ENCODE measurements around the gene RBM26. TPM values are rescaled to one million over a fixed set of nuclear protein-coding genes. Genes with fewer than 3 reads are reported as not detected.

Gene RBM26
- total and polyA plus RNA-seq, 4 donors: 6.4 to 18.4 (median 12.3) TPM

GRCh38 chr13:79314652-79315051 lies 91.4 kb downstream of the RBM26 start:
- DNase-seq (ENCODE audit: low spot score): no peak
- Histone ChIP-seq H3K9ac (ENCODE audit: low read depth in 1 of 2, low read length in 2 of 2) (no peak overlapping the region), H3K9me3 (ENCODE audit: control insufficient read depth in 4 of 4, low read length in 3 of 4) (no peaks in the 10 kb centered on the region), H3K4me3 (ENCODE audit: low read depth in 1 of 3, low read length in 3 of 3) (no peak overlapping the region), H3K27me3 (ENCODE audit: control insufficient read depth in 4 of 4, insufficient read depth in 4 of 4, low read length in 3 of 4) (no peaks in the 10 kb centered on the region), H3K27ac (ENCODE audit: low read depth in 1 of 2, low read length in 2 of 2) (no peak overlapping the region), H3K4me1 (ENCODE audit: control insufficient read depth in 4 of 4, insufficient read depth in 4 of 4, low read length in 3 of 4) (no peaks in the 10 kb centered on the region), H3K36me3 (ENCODE audit: control insufficient read depth in 4 of 4, insufficient read depth in 3 of 4, low read depth in 1 of 4, low read length in 3 of 4) (peaks cover 0 to 4% (median 0%) of the 10 kb centered on the region in 4 donors)
- no peak for TF ChIP-seq GABPA (IDR thresholded peaks at IDR 0.05 in 1 of 2, conservative IDR thresholded peaks at IDR 0.05 in 1 of 2)
- peak; percentile 69 for TF ChIP-seq NR2F2 (IDR thresholded peaks at IDR 0.05)
- WGBS: 61% methylated on average over 3 of the region's 3 CpGs

DNA sequence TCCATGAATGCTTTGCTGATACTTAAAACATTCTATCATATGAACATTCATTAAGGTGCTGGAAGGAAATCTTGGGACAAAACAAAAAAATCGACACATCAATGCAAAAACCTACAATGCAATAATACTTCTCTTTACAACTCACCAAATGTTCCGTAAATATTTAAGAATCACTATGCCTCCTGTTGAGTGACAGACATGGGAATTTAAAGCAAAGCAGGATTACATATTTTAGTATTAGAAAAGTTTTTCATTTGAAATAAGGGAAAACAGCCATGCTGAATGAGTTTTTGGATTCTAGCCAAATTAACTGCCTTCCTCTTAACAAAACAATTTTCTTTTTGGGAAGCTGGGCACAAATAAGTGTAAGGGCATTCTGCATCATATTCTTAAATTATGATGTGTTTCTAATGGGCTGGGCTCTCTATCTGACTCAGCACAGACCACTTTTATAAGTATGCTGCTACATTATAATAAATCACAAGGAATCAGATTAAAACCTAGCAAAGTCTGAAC lies 93.7 kb downstream of the RBM26 start:
- 61% methylated on average over 2 of the region's 2 CpGs for WGBS

GRCh38 chr13:79311386-79311785 lies 94.7 kb downstream of the RBM26 start:
- no peaks in the 10 kb centered on the region for H3K27me3 ChIP-seq (ENCODE audit: control insufficient read depth in 4 of 4, insufficient read depth in 4 of 4, low read length in 3 of 4)
- H3K4me3 ChIP-seq (ENCODE audit: low read depth in 1 of 3, low read length in 3 of 3): no peak overlapping the region
- no peaks in the 10 kb centered on the region for H3K9me3 ChIP-seq (ENCODE audit: control insufficient read depth in 4 of 4, low read length in 3 of 4)
- no peaks in the 10 kb centered on the region for H3K36me3 ChIP-seq (ENCODE audit: control insufficient read depth in 4 of 4, insufficient read depth in 3 of 4, low read depth in 1 of 4, low read length in 3 of 4)
- H3K4me1 ChIP-seq (ENCODE audit: control insufficient read depth in 4 of 4, insufficient read depth in 4 of 4, low read length in 3 of 4): no peaks in the 10 kb centered on the region
- no peak for TF ChIP-seq EGR1 (IDR thresholded peaks at IDR 0.05; ENCODE audit: low read depth in 2 of 2)
- TF ChIP-seq TAF1 (conservative IDR thresholded peaks at IDR 0.05): no peak
- TF ChIP-seq YY1 (IDR thresholded peaks at IDR 0.05): no peak
- TF ChIP-seq FOXA2 (IDR thresholded peaks at IDR 0.05): no peak
- TF ChIP-seq, protein P1, sequence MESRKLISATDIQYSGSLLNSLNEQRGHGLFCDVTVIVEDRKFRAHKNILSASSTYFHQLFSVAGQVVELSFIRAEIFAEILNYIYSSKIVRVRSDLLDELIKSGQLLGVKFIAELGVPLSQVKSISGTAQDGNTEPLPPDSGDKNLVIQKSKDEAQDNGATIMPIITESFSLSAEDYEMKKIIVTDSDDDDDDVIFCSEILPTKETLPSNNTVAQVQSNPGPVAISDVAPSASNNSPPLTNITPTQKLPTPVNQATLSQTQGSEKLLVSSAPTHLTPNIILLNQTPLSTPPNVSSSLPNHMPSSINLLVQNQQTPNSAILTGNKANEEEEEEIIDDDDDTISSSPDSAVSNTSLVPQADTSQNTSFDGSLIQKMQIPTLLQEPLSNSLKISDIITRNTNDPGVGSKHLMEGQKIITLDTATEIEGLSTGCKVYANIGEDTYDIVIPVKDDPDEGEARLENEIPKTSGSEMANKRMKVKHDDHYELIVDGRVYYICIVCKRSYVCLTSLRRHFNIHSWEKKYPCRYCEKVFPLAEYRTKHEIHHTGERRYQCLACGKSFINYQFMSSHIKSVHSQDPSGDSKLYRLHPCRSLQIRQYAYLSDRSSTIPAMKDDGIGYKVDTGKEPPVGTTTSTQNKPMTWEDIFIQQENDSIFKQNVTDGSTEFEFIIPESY (IDR thresholded peaks at IDR 0.05): no peak
- no peak for TF ChIP-seq FOXA1 (IDR thresholded peaks at IDR 0.05)
- no peak for TF ChIP-seq GABPA (IDR thresholded peaks at IDR 0.05 in 1 of 2, conservative IDR thresholded peaks at IDR 0.05 in 1 of 2)
- H3K27ac ChIP-seq (ENCODE audit: low read depth in 1 of 2, low read length in 2 of 2): no peak overlapping the region
- no peak overlapping the region for H3K9ac ChIP-seq (ENCODE audit: low read depth in 1 of 2, low read length in 2 of 2)
- no peak for DNase-seq (ENCODE audit: low spot score)
- WGBS: 73% methylated on average over 3 of the region's 3 CpGs

More for the DNA sequence above, 93.7 kb downstream of the RBM26 start:
- Histone ChIP-seq H3K4me1 (ENCODE audit: control insufficient read depth in 4 of 4, insufficient read depth in 4 of 4, low read length in 3 of 4) (no peaks in the 10 kb centered on the region), H3K27me3 (ENCODE audit: control insufficient read depth in 4 of 4, insufficient read depth in 4 of 4, low read length in 3 of 4) (no peaks in the 10 kb centered on the region), H3K36me3 (ENCODE audit: control insufficient read depth in 4 of 4, insufficient read depth in 3 of 4, low read depth in 1 of 4, low read length in 3 of 4) (no peaks in the 10 kb centered on the region), H3K27ac (ENCODE audit: low read depth in 1 of 2, low read length in 2 of 2) (no peak overlapping the region), H3K9me3 (ENCODE audit: control insufficient read depth in 4 of 4, low read length in 3 of 4) (no peaks in the 10 kb centered on the region), H3K9ac (ENCODE audit: low read depth in 1 of 2, low read length in 2 of 2) (no peak overlapping the region), H3K4me3 (ENCODE audit: low read depth in 1 of 3, low read length in 3 of 3) (no peak overlapping the region)
- TF ChIP-seq CTCF (IDR thresholded peaks at IDR 0.05; ENCODE audit: low read depth, low read length, missing input control): no peak
- DNase-seq (ENCODE audit: low spot score): no peak

- WGBS: 86% methylated on average over 9 of the region's 9 CpGs
- TF ChIP-seq TAF1 (conservative IDR thresholded peaks at IDR 0.05) (no peak), JUND (IDR thresholded peaks at IDR 0.05) (no peak), RAD21 (IDR thresholded peaks at IDR 0.05) (no peak), HNF4G (IDR thresholded peaks at IDR 0.05) (no peak), RXRA (IDR thresholded peaks at IDR 0.05) (no peak), NR2F2 (IDR thresholded peaks at IDR 0.05) (no peak), GABPA (IDR thresholded peaks at IDR 0.05 in 1 of 2, conservative IDR thresholded peaks at IDR 0.05 in 1 of 2) (no peak)
- TF ChIP-seq, protein P2, sequence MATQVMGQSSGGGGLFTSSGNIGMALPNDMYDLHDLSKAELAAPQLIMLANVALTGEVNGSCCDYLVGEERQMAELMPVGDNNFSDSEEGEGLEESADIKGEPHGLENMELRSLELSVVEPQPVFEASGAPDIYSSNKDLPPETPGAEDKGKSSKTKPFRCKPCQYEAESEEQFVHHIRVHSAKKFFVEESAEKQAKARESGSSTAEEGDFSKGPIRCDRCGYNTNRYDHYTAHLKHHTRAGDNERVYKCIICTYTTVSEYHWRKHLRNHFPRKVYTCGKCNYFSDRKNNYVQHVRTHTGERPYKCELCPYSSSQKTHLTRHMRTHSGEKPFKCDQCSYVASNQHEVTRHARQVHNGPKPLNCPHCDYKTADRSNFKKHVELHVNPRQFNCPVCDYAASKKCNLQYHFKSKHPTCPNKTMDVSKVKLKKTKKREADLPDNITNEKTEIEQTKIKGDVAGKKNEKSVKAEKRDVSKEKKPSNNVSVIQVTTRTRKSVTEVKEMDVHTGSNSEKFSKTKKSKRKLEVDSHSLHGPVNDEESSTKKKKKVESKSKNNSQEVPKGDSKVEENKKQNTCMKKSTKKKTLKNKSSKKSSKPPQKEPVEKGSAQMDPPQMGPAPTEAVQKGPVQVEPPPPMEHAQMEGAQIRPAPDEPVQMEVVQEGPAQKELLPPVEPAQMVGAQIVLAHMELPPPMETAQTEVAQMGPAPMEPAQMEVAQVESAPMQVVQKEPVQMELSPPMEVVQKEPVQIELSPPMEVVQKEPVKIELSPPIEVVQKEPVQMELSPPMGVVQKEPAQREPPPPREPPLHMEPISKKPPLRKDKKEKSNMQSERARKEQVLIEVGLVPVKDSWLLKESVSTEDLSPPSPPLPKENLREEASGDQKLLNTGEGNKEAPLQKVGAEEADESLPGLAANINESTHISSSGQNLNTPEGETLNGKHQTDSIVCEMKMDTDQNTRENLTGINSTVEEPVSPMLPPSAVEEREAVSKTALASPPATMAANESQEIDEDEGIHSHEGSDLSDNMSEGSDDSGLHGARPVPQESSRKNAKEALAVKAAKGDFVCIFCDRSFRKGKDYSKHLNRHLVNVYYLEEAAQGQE (IDR thresholded peaks at IDR 0.05): no peak
- TF ChIP-seq, protein P1 (IDR thresholded peaks at IDR 0.05): no peak
Measured at GRCh38 chr13:79309690-79310089, 96.4 kb downstream of the RBM26 start.

More at GRCh38 chr13:79309690-79310089, 96.4 kb downstream of the RBM26 start:
- Histone ChIP-seq H3K4me3 (ENCODE audit: low read depth in 1 of 3, low read length in 3 of 3) (no peak overlapping the region), H3K9ac (ENCODE audit: low read depth in 1 of 2, low read length in 2 of 2) (no peak overlapping the region), H3K36me3 (ENCODE audit: control insufficient read depth in 4 of 4, insufficient read depth in 3 of 4, low read depth in 1 of 4, low read length in 3 of 4) (no peaks in the 10 kb centered on the region), H3K27me3 (ENCODE audit: control insufficient read depth in 4 of 4, insufficient read depth in 4 of 4, low read length in 3 of 4) (no peaks in the 10 kb centered on the region), H3K4me1 (ENCODE audit: control insufficient read depth in 4 of 4, insufficient read depth in 4 of 4, low read length in 3 of 4) (no peaks in the 10 kb centered on the region), H3K27ac (ENCODE audit: low read depth in 1 of 2, low read length in 2 of 2) (no peak overlapping the region), H3K9me3 (ENCODE audit: control insufficient read depth in 4 of 4, low read length in 3 of 4) (no peaks in the 10 kb centered on the region)
- no peak for DNase-seq (ENCODE audit: low spot score)
